Measurements from ENCODE around the gene OR10A2. TPM values are rescaled to one million over a fixed set of nuclear protein-coding genes. Genes with fewer than 3 reads are reported as not detected.

OR10A2 gene
- total RNA-seq, 1 experiment from 2014 or later = not detected

- Histone ChIP-seq H3K79me1 (ENCODE audit: insufficient read depth, low read depth, low read length, poor library complexity, severe bottlenecking) (no peaks in the 10 kb centered on the region), H3K9me3 (ENCODE audit: control insufficient read depth, low read depth, low read length) (no peaks in the 10 kb centered on the region), H4K20me1 (ENCODE audit: control insufficient read depth, insufficient read depth, insufficient read length) (no peaks in the 10 kb centered on the region), H3K23me2 (ENCODE audit: insufficient read length, low read depth, low read length, poor library complexity, severe bottlenecking) (no peaks in the 10 kb centered on the region), H3K56ac (ENCODE audit: insufficient read length, low read depth, low read length) (no peak overlapping the region), H2BK120ac (ENCODE audit: low read depth, low read length, poor library complexity, severe bottlenecking) (no peak overlapping the region), H3K27me3 (ENCODE audit: insufficient read depth, low read length) (no peaks in the 10 kb centered on the region), H2AK5ac (ENCODE audit: insufficient read length, low read length) (no peak overlapping the region), H3K4me2 (ENCODE audit: insufficient read depth, insufficient read length, low read length) (no peak overlapping the region), H3K4me1 (ENCODE audit: insufficient read depth, low read length) (no peaks in the 10 kb centered on the region), H3K18ac (ENCODE audit: insufficient read length, low read depth, low read length) (no peak overlapping the region), H2BK12ac (ENCODE audit: insufficient read length, low read depth, low read length) (no peak overlapping the region), H2AFZ (ENCODE audit: low read length) (no peak overlapping the region), H4K8ac (replicated peaks; ENCODE audit: insufficient read length, low read depth, low read length) (no peak overlapping the region), H4K91ac (ENCODE audit: insufficient read length, low read depth, low read length) (no peak overlapping the region), H3T11ph (ENCODE audit: low read length) (no peak overlapping the region), H2BK15ac (ENCODE audit: low read depth, low read length) (no peak overlapping the region), H3K23ac (ENCODE audit: insufficient read length, low read depth, low read length) (no peak overlapping the region), H3K9ac (ENCODE audit: extremely low read depth, insufficient read length, low read length) (no peak overlapping the region), H2BK20ac (ENCODE audit: low read depth, low read length, poor library complexity, severe bottlenecking) (no peak overlapping the region), H4K5ac (ENCODE audit: insufficient read length, low read depth, low read length) (no peak overlapping the region), H3K27ac (ENCODE audit: insufficient read length, low read depth, low read length) (no peak overlapping the region), H3K14ac (ENCODE audit: insufficient read depth, low read length) (no peak overlapping the region), H3K79me2 (ENCODE audit: insufficient read depth, low read length) (no peaks in the 10 kb centered on the region), H2BK5ac (ENCODE audit: insufficient read length, low read length) (no peak overlapping the region), H3K4ac (ENCODE audit: low read depth, low read length) (no peak overlapping the region)
- H3K4me3 Mint-ChIP-seq = no peak overlapping the region
- no peaks in the 10 kb centered on the region for H3K4me1 Mint-ChIP-seq
- no peaks in the 10 kb centered on the region for H3K27me3 Mint-ChIP-seq (ENCODE audit: low read depth)
- TF ChIP-seq CTCF (conservative IDR thresholded peaks at IDR 0.05) = no peak
- no peaks in the 10 kb centered on the region for H3K36me3 Mint-ChIP-seq (ENCODE audit: insufficient read depth in 1 of 3, low read depth in 3 of 3)
- no CpG with 5 or more reads among the region's 3 CpGs for WGBS (ENCODE audit: extremely low coverage, insufficient read length, low lambda C conversion rate)
- DNase-seq = no peak
- H3K27ac Mint-ChIP-seq = no peak overlapping the region
- H3K9me3 Mint-ChIP-seq = peaks cover 2 to 7% of the 10 kb centered on the region in 2 experiments; a peak in 3 of 5 replicates
Measured at GRCh38 chr11:6876914-6877313, 14.1 kb downstream of the OR10A2 start.
